Osteoblast (primary cell): ENCODE results near the gene ST8SIA1. TPM values are rescaled to one million over a fixed set of nuclear protein-coding genes. Genes with fewer than 3 reads are reported as not detected.

Experiments
- DNase-seq: peaks from one replicate; pipeline ENCODE4 v3.0.0; 2011; ENCODE audit warnings: low spot score, mixed read lengths; ENCODE audit not compliant: insufficient read length; ENCODE audit errors: missing footprints
- H2AFZ ChIP-seq: 2 replicates; pipeline ENCODE4 v1.6.0; 2011; ENCODE audit warnings: mild to moderate bottlenecking, low read length
- H3K27ac ChIP-seq: 2 replicates; pipeline ENCODE4 v1.5.1; 2011; ENCODE audit warnings: mild to moderate bottlenecking, low read depth, low read length, moderate library complexity
- H3K27me3 ChIP-seq: 2 replicates; pipeline ENCODE4 v1.6.0; 2012; ENCODE audit warnings: mild to moderate bottlenecking, control low read depth, inconsistent platforms, low read length, moderate library complexity; ENCODE audit not compliant: insufficient read depth
- H3K36me3 ChIP-seq: 2 replicates; pipeline ENCODE4 v1.5.1; 2011; ENCODE audit warnings: mild to moderate bottlenecking, low read length, control low read depth, moderate library complexity; ENCODE audit not compliant: insufficient read depth
- H3K4me1 ChIP-seq: 2 replicates; pipeline ENCODE4 v1.5.1; 2011; ENCODE audit warnings: mild to moderate bottlenecking, low read length, control low read depth, moderate library complexity; ENCODE audit not compliant: insufficient read depth
- H3K4me2 ChIP-seq: 2 replicates; pipeline ENCODE4 v1.6.0; 2011; ENCODE audit warnings: mild to moderate bottlenecking, low read length; ENCODE audit not compliant: insufficient read depth
- H3K4me3 ChIP-seq: fragments of 200-600 bp; sonication (generic); 3 replicates; pipeline ENCODE4 v1.5.1; 2012; ENCODE audit warnings: mild to moderate bottlenecking, low read length, inconsistent platforms; ENCODE audit not compliant: insufficient read depth
- H3K79me2 ChIP-seq: 2 replicates; pipeline ENCODE4 v1.6.0; 2012; ENCODE audit warnings: mild to moderate bottlenecking, low read length, control low read depth, inconsistent platforms; ENCODE audit not compliant: insufficient read depth
- H3K9me3 ChIP-seq: 2 replicates; pipeline ENCODE4 v1.5.1; 2011; ENCODE audit warnings: low read depth, low read length, control low read depth
- H4K20me1 ChIP-seq: 2 replicates; pipeline ENCODE4 v1.6.0; 2012; ENCODE audit warnings: mild to moderate bottlenecking, low read length, control low read depth; ENCODE audit not compliant: insufficient read depth
- CTCF ChIP-seq: IDR thresholded peaks from 2 replicates; pipeline ENCODE4 v1.5.1; 2011; ENCODE audit warnings: mild to moderate bottlenecking, low read depth, low read length, moderate library complexity; ENCODE audit errors: extremely low read depth
- total RNA-seq: library from RNA; depleted of rRNA; stranded (reverse); fragments of >200 nt; gene quantifications from 2 replicates; pipeline ENCODE4 v1.2.3, GENCODE V29; 2012

The ST8SIA1 gene
- total RNA-seq, 1 donor, result 6.2 TPM

- no peaks in the 10 kb centered on the region for H3K79me2 ChIP-seq
- no peak overlapping the region for H3K4me3 ChIP-seq
- H3K4me2 ChIP-seq, result no peak overlapping the region
- H3K27ac ChIP-seq, result no peak overlapping the region
- no peaks in the 10 kb centered on the region for H4K20me1 ChIP-seq
- TF ChIP-seq CTCF, result no peak
- H3K4me1 ChIP-seq, result no peaks in the 10 kb centered on the region
- H2AFZ ChIP-seq, result no peak overlapping the region
- no peak for DNase-seq
- no peaks in the 10 kb centered on the region for H3K9me3 ChIP-seq
- H3K36me3 ChIP-seq, result no peaks in the 10 kb centered on the region
- no peaks in the 10 kb centered on the region for H3K27me3 ChIP-seq
Observed at GRCh38 chr12:22353615-22354325, 19.3 kb upstream of the ST8SIA1 start.

DNA sequence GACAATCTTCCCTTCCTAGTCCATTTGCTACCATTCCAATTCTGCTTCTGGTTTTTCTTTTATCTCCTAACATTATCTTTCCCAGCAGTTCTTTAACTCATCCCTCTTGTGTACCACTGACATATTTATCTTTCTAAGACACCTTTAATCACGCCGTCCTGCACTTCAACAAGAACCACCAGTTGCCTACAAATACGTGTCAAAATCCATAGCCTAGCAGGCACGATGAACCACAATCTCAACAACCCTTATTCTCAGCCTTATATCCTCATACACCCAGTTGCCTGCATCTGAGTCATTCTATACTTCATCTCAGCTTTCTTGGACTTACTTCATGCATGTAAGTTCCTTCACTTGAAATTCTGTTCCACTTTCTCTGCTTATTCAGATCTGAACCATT lies 16.4 kb upstream of the ST8SIA1 start:
- no peaks in the 10 kb centered on the region for H3K27me3 ChIP-seq
- H3K36me3 ChIP-seq, result no peaks in the 10 kb centered on the region
- no peak overlapping the region for H3K27ac ChIP-seq
- no peak overlapping the region for H2AFZ ChIP-seq
- H4K20me1 ChIP-seq, result no peaks in the 10 kb centered on the region
- DNase-seq, result no peak
- no peaks in the 10 kb centered on the region for H3K79me2 ChIP-seq
- H3K4me3 ChIP-seq, result no peak overlapping the region
- H3K4me2 ChIP-seq, result no peak overlapping the region
- no peak for TF ChIP-seq CTCF
- H3K9me3 ChIP-seq, result no peaks in the 10 kb centered on the region
- no peaks in the 10 kb centered on the region for H3K4me1 ChIP-seq

GRCh38 chr12:22348208-22348607 lies 13.7 kb upstream of the ST8SIA1 start:
- Histone ChIP-seq H4K20me1 (no peaks in the 10 kb centered on the region), H3K36me3 (no peaks in the 10 kb centered on the region), H3K27me3 (no peaks in the 10 kb centered on the region), H2AFZ (no peak overlapping the region), H3K4me1 (no peaks in the 10 kb centered on the region), H3K4me3 (no peak overlapping the region), H3K27ac (no peak overlapping the region), H3K79me2 (no peaks in the 10 kb centered on the region), H3K4me2 (no peak overlapping the region), H3K9me3 (no peaks in the 10 kb centered on the region)
- DNase-seq, result no peak
- TF ChIP-seq CTCF, result no peak

DNA sequence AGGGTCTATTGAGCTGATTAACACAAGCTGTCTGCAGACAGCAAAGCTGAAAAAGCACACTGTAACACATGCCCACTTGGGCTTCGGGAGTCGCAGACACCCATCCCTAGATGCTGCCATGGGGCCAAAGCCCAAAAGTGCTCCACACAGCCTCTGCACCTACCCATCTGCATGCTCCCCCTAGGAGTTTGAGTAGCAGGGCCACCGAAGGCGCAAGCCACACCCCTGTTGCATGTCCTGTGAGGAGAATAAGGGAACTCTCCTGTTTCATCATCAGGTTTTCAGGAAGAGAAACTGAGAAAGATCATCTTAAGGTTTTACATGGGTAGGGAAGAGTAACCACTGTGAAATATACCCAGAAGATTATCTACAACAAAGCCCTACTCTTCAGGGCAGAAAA lies 5.6 kb upstream of the ST8SIA1 start:
- H3K27ac ChIP-seq, result no peak overlapping the region
- peaks cover 3% of the 10 kb centered on the region for H3K4me1 ChIP-seq
- no peak for DNase-seq
- TF ChIP-seq CTCF, result no peak
- no peaks in the 10 kb centered on the region for H4K20me1 ChIP-seq
- no peak overlapping the region for H2AFZ ChIP-seq
- no peak overlapping the region for H3K4me2 ChIP-seq
- peaks cover 6% of the 10 kb centered on the region for H3K27me3 ChIP-seq
- H3K9me3 ChIP-seq, result no peaks in the 10 kb centered on the region
- no peaks in the 10 kb centered on the region for H3K79me2 ChIP-seq
- H3K36me3 ChIP-seq, result no peaks in the 10 kb centered on the region
- H3K4me3 ChIP-seq, result no peak overlapping the region
